ENCODE results near the gene FLACC1. TPM values are rescaled to one million over a fixed set of nuclear protein-coding genes. Genes with fewer than 3 reads are reported as not detected.

FLACC1 gene
- total and polyA plus RNA-seq, 2 donors from 2014 or later = 3.7 TPM; not detected in 1

DNA sequence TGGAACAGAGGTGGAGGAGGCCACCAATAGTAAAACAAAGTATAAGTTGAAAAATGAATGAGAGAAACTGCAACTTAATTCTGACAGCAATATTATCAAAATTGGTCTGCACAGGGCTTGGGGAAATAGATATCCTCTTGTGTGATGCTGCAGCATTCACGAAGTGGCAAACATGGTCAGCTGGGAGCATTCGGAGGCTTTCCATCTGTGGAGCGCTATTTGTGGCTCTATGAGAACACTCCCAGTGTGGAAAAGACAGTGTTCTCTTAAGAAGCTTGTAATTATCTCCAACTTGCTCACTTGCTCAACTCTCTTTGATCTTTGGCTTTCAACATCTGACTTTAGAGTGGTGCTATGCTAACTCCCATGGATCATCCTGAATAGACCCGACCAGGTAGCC is 3.1 kb upstream of the FLACC1 start:
- Histone ChIP-seq H3K9ac (ENCODE audit: low read length in 3 of 3) (no peak overlapping the region), H3K9me3 (ENCODE audit: control insufficient read depth in 2 of 3, insufficient read depth in 1 of 3, low read length in 3 of 3) (no peaks in the 10 kb centered on the region), H3K27ac (ENCODE audit: low read depth in 2 of 2, low read length in 2 of 2) (no peak overlapping the region), H3K4me3 (ENCODE audit: low read length in 3 of 3) (no peak overlapping the region), H3K4me1 (ENCODE audit: control insufficient read depth in 2 of 3, insufficient read depth in 2 of 3, low read depth in 1 of 3, low read length in 3 of 3) (no peaks in the 10 kb centered on the region), H3K27me3 (ENCODE audit: control insufficient read depth, insufficient read depth, low read length) (no peaks in the 10 kb centered on the region), H3K36me3 (ENCODE audit: control insufficient read depth in 2 of 3, insufficient read depth in 3 of 3, low read length in 3 of 3) (peaks cover 0 to 10% (median 2%) of the 10 kb centered on the region in 3 donors)
- intact Hi-C loops (cut with DNase I) = loop anchor here (5.0 kb wide), 1 partner anchor 123 kb away; no protein-coding TSS in a partner anchor
- DNase-seq (no peak), FAIRE-seq (no peak)
- TF ChIP-seq, protein P1, sequence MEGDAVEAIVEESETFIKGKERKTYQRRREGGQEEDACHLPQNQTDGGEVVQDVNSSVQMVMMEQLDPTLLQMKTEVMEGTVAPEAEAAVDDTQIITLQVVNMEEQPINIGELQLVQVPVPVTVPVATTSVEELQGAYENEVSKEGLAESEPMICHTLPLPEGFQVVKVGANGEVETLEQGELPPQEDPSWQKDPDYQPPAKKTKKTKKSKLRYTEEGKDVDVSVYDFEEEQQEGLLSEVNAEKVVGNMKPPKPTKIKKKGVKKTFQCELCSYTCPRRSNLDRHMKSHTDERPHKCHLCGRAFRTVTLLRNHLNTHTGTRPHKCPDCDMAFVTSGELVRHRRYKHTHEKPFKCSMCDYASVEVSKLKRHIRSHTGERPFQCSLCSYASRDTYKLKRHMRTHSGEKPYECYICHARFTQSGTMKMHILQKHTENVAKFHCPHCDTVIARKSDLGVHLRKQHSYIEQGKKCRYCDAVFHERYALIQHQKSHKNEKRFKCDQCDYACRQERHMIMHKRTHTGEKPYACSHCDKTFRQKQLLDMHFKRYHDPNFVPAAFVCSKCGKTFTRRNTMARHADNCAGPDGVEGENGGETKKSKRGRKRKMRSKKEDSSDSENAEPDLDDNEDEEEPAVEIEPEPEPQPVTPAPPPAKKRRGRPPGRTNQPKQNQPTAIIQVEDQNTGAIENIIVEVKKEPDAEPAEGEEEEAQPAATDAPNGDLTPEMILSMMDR (IDR thresholded peaks at IDR 0.05; ENCODE audit: borderline replicate concordance, extremely low read depth, insufficient read depth) = no peak

DNA sequence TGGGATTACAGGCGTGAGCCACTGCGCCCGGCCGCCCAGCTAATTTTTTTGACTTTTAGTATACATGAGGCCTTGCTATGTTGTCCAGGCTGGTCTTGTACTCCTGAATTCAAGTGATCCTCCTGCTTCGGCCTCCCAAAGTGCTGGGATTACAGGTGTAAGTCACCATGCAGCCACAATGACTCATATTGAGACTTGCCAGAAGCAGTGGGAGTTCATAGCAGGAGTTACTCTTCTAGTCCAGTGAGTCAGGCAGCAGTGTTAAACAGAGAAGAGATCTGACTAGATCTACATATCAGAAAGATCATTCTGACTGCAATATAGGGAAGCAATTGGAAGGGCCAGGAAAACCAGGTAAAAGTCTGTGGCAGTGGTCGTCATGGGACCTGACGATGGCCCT is 1.5 kb upstream of the FLACC1 start:
- Histone ChIP-seq H3K36me3 (ENCODE audit: control insufficient read depth in 2 of 3, insufficient read depth in 3 of 3, low read length in 3 of 3) (peaks cover 0 to 10% (median 2%) of the 10 kb centered on the region in 3 donors), H3K27me3 (ENCODE audit: control insufficient read depth, insufficient read depth, low read length) (no peaks in the 10 kb centered on the region), H3K4me1 (ENCODE audit: control insufficient read depth in 2 of 3, insufficient read depth in 2 of 3, low read depth in 1 of 3, low read length in 3 of 3) (no peaks in the 10 kb centered on the region), H3K9ac (ENCODE audit: low read length in 3 of 3) (no peak overlapping the region), H3K27ac (ENCODE audit: low read depth in 2 of 2, low read length in 2 of 2) (no peak overlapping the region), H3K9me3 (ENCODE audit: control insufficient read depth in 2 of 3, insufficient read depth in 1 of 3, low read length in 3 of 3) (no peaks in the 10 kb centered on the region), H3K4me3 (ENCODE audit: low read length in 3 of 3) (no peak overlapping the region)
- FAIRE-seq (no peak), DNase-seq (no peak)
- intact Hi-C loops (cut with DNase I) = no loop called here
- TF ChIP-seq, protein P1 (IDR thresholded peaks at IDR 0.05; ENCODE audit: borderline replicate concordance, extremely low read depth, insufficient read depth) = no peak

DNA sequence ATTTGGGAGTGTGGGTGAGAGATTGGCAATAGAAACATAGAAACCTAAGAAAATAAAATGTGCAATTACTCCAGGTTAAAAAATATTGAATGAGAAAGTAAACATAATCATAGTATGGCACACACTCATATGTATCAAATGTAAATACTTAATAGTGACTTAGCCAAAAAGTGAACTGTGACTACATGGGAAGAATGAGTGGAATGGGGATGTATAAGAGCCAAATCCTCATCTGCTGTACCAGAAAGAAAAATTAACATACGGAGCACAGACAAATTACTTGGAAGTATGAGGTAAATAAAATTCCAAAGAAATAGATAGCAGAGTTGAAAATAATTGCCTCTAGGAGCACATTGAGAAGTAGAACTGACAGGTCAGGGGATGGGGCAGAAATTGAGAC is 4.0 kb downstream of the FLACC1 start:
- FAIRE-seq (no peak), DNase-seq (no peak)
- H3K9ac ChIP-seq (ENCODE audit: low read length in 3 of 3) = no peak overlapping the region
- H3K36me3 ChIP-seq (ENCODE audit: control insufficient read depth in 2 of 3, insufficient read depth in 3 of 3, low read length in 3 of 3) = peaks cover 0 to 2% (median 0%) of the 10 kb centered on the region in 3 donors
- TF ChIP-seq, protein P1 (IDR thresholded peaks at IDR 0.05; ENCODE audit: borderline replicate concordance, extremely low read depth, insufficient read depth) = no peak
- intact Hi-C loops (cut with DNase I) = no loop called here
- no peak overlapping the region for H3K4me3 ChIP-seq (ENCODE audit: low read length in 3 of 3)
- H3K27ac ChIP-seq (ENCODE audit: low read depth in 2 of 2, low read length in 2 of 2) = no peak overlapping the region
- no peaks in the 10 kb centered on the region for H3K4me1 ChIP-seq (ENCODE audit: control insufficient read depth in 2 of 3, insufficient read depth in 2 of 3, low read depth in 1 of 3, low read length in 3 of 3)
- no peaks in the 10 kb centered on the region for H3K9me3 ChIP-seq (ENCODE audit: control insufficient read depth in 2 of 3, insufficient read depth in 1 of 3, low read length in 3 of 3)
- no peaks in the 10 kb centered on the region for H3K27me3 ChIP-seq (ENCODE audit: control insufficient read depth, insufficient read depth, low read length)

DNA sequence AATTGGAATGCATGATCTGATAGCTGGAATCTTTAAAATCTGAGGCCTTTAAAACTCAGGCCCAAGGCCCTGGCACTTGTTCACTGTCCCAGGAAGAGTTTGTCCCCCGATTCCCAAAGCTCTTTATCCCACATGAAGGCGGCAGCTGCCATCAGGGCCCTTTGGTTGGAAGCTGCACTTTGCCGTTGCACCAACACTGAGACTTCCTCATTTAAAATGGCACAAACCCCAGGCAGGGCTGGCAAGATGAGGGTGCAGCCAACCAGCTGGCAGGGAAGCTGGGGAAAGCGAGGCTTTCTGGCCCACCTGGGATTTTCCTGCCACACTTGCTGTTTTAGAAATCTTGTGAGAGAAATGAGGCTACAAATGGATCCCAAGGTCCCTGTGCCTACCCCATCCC is 6.3 kb downstream of the FLACC1 start:
- TF ChIP-seq, protein P1 (IDR thresholded peaks at IDR 0.05; ENCODE audit: borderline replicate concordance, extremely low read depth, insufficient read depth) = no peak
- intact Hi-C loops (cut with DNase I) = no loop called here
- H3K27ac ChIP-seq (ENCODE audit: low read depth in 2 of 2, low read length in 2 of 2) = no peak overlapping the region
- H3K4me3 ChIP-seq (ENCODE audit: low read length in 3 of 3) = no peak overlapping the region
- no peak for DNase-seq
- no peaks in the 10 kb centered on the region for H3K27me3 ChIP-seq (ENCODE audit: control insufficient read depth, insufficient read depth, low read length)
- no peaks in the 10 kb centered on the region for H3K9me3 ChIP-seq (ENCODE audit: control insufficient read depth in 2 of 3, insufficient read depth in 1 of 3, low read length in 3 of 3)
- no peak overlapping the region for H3K9ac ChIP-seq (ENCODE audit: low read length in 3 of 3)
- no peaks in the 10 kb centered on the region for H3K4me1 ChIP-seq (ENCODE audit: control insufficient read depth in 2 of 3, insufficient read depth in 2 of 3, low read depth in 1 of 3, low read length in 3 of 3)
- no peak for FAIRE-seq
- H3K36me3 ChIP-seq (ENCODE audit: control insufficient read depth in 2 of 3, insufficient read depth in 3 of 3, low read length in 3 of 3) = peaks cover 0 to 2% (median 0%) of the 10 kb centered on the region in 3 donors
